ENCODE results near the gene MYH6.

The MYH6 gene

DNA sequence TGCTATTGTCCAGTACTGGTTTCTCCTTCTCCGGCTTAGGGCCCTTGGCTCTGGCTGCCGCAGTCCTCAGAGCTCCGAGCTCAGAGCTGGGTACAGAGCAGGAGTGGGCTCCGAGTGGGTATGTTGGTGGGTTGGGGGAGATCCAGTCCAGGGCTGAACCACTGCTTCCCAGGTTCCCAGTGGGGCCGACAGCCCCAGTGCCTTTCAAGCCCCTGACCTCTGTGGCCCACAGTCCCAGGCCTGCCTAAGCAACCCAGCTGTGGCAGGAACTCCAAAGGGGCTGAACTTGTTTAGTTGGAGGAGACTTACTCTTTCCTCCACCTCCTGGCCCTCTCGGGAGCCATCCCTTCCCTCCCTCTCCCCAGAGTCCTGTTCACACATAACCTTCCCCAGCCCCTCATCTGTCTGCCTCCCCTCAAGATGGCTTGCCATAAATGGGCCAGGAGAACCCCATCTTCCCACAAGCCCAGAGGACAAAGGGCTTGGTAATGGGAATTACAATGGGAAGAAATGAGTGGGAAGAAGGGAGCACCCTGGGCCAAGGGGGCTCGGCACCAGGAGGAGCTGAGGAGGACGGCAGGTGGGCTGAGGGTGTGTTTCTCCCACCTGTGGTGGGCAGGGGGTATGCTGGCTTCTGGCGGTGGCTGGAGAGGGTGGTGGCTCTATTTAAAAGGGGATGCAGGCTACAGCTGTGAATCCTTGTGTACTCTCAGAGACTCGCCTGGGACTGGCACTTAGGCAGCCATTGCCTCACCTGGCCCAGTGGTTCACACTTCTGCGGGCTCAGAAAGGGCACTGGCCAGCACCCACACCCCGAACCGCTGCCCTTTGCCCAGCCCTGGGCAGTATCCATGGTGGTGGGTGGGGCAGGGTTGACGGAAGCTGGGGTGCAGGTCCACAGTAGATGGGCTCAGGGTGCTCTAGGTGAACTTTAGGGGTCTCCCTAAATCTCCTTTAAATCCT is 3.8 kb upstream of the MYH6 start:
- DNase-seq (ENCODE audit: extremely low read depth, low read depth) = no peak

DNA sequence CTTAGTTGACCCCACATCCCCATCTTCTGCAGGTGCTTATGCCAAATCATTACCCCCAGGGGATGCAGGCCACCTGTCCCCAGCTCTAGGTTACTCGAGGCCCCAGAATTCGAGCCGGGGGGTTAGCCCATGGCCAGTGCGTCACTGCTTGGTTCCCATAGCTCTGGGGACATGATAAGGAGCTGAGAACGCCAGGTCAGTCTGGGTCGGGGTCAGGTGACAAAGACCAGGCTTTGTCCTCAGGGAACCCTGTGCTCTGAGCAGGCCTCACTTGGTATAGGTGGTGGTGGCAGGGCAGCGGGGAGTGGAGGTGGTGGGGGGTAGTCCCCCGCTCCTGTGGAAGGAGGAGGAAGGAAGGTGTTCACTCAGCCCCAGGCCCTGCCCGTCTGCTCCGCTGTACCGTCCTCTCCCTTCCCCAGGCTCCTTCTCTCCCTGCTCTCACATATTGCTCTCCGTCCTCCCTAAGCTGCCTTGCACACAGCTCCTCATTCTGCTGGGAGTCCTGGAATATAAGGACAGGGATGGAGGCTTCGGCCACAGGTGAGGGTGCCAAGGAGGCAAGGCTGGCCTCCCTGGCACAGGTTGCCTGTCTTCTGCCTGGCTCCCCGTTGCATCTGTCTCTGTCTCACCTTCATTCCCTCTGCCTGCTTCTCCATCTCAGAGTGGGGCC is 2.0 kb upstream of the MYH6 start:
- no peak for DNase-seq (ENCODE audit: extremely low read depth, low read depth)
- TF ChIP-seq, protein P1, sequence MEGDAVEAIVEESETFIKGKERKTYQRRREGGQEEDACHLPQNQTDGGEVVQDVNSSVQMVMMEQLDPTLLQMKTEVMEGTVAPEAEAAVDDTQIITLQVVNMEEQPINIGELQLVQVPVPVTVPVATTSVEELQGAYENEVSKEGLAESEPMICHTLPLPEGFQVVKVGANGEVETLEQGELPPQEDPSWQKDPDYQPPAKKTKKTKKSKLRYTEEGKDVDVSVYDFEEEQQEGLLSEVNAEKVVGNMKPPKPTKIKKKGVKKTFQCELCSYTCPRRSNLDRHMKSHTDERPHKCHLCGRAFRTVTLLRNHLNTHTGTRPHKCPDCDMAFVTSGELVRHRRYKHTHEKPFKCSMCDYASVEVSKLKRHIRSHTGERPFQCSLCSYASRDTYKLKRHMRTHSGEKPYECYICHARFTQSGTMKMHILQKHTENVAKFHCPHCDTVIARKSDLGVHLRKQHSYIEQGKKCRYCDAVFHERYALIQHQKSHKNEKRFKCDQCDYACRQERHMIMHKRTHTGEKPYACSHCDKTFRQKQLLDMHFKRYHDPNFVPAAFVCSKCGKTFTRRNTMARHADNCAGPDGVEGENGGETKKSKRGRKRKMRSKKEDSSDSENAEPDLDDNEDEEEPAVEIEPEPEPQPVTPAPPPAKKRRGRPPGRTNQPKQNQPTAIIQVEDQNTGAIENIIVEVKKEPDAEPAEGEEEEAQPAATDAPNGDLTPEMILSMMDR (IDR thresholded peaks at IDR 0.05; ENCODE audit: low read depth, low read length) = no peak

More for the DNA sequence above, 3.8 kb upstream of the MYH6 start:
- TF ChIP-seq, protein P1 (IDR thresholded peaks at IDR 0.05; ENCODE audit: low read depth, low read length) = no peak

- TF ChIP-seq, protein P1 (IDR thresholded peaks at IDR 0.05; ENCODE audit: low read depth, low read length) = no peak
- no peak for DNase-seq (ENCODE audit: extremely low read depth, low read depth)
Observed at GRCh38 chr14:23409475-23409874, 1.4 kb upstream of the MYH6 start.

GRCh38 chr14:23408307-23408630 is 196 bp upstream of the MYH6 start:
- TF ChIP-seq, protein P1 (IDR thresholded peaks at IDR 0.05; ENCODE audit: low read depth, low read length) = no peak
- DNase-seq (ENCODE audit: extremely low read depth, low read depth) = no peak

DNA sequence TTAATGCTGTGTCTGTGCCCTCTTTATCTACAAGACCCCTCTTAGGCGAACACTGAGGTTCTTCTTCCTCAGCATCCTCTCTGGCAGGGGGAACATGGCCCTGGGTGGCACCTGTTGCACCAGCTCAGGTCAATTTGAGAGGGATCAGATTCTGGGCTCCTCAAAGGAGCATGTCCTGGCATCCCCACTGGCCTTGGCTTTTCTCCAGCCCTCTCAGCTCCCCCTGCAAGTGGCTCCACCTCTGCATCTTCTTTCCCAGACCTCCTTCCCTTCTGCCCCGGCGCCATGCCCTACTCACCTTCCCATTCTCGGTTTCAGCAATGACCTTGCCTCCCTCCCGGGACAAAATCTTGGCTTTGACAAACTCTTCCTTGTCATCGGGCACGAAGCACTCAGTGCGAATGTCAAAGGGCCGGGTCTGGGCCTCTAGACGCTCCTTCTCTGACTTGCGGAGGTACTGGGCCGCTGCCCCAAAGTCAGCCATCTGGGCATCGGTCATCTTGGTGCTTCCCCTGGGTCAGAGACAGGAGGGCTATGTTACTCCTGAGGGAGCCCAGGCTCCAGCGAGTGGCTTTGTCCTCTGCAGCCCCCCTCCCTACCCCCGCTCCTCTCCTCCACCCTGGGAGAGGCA is 1.2 kb downstream of the MYH6 start:
- TF ChIP-seq, protein P1 (IDR thresholded peaks at IDR 0.05; ENCODE audit: low read depth, low read length) = no peak
- DNase-seq (ENCODE audit: extremely low read depth, low read depth) = no peak

DNA sequence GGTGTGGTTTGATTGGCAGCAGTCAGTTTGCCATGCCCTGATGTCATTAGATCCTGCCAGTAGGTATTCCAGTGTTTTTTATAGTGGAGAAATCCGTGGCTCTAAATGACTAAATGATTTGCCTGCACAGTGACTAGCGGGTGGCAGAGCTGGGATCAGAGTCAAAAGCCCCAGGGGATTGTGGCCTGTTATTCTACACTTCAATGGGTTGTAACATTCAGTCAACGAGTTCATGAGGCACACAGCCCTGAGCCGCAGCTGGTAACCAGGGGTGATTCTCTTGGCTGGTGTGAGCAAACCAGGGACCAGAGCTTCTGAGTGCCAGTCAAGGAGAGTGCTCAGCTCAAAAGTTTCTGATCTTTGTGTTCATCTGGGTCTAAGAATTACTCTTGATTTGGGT is 1.8 kb downstream of the MYH6 start:
- TF ChIP-seq, protein P1 (IDR thresholded peaks at IDR 0.05; ENCODE audit: low read depth, low read length) = no peak
- no peak for DNase-seq (ENCODE audit: extremely low read depth, low read depth)

Measured in AG09319 (cell line).